Measurements from ENCODE around the gene NELL2. TPM values are rescaled to one million over a fixed set of nuclear protein-coding genes. Genes with fewer than 3 reads are reported as not detected.

The NELL2 gene
- total and polyA plus RNA-seq, 4 donors = 0.09 to 0.42 (median 0.17) TPM; not detected in 1

DNA sequence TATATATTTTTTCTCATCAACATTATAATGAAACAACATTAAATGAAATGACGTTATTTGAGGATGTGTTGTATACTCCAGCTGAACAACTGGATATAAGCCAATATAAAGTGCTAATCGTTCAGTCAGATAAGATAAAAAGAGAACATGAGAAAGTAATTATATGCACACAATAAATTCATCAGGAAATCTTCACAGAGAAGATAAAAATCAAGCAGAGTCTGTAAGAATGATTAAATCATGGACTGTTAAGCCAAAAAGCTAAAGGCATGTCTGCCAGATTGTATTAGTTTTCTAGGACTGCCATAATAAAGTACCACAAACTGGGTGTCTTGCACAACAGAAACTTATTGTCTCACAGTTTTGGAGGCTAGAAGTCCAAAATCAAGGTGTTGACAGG is 178.6 kb downstream of the NELL2 start:
- H3K27ac ChIP-seq (ENCODE audit: low read depth in 1 of 2, low read length in 2 of 2) = no peak overlapping the region
- H3K9ac ChIP-seq (ENCODE audit: low read depth in 1 of 2, low read length in 2 of 2) = no peak overlapping the region
- 72% methylated on average over 2 of the region's 2 CpGs for WGBS
- no peak for DNase-seq (ENCODE audit: low spot score)
- H3K4me3 ChIP-seq (ENCODE audit: low read depth in 1 of 3, low read length in 3 of 3) = no peak overlapping the region
- TF ChIP-seq NR2F2 (IDR thresholded peaks at IDR 0.05) (no peak), SP1 (IDR thresholded peaks at IDR 0.05) (no peak), YY1 (IDR thresholded peaks at IDR 0.05) (no peak), RXRA (IDR thresholded peaks at IDR 0.05) (no peak), FOXA2 (IDR thresholded peaks at IDR 0.05) (no peak)
- no peaks in the 10 kb centered on the region for H3K4me1 ChIP-seq (ENCODE audit: control insufficient read depth in 4 of 4, insufficient read depth in 4 of 4, low read length in 3 of 4)
- no peaks in the 10 kb centered on the region for H3K27me3 ChIP-seq (ENCODE audit: control insufficient read depth in 4 of 4, insufficient read depth in 4 of 4, low read length in 3 of 4)
- no peaks in the 10 kb centered on the region for H3K36me3 ChIP-seq (ENCODE audit: control insufficient read depth in 4 of 4, insufficient read depth in 3 of 4, low read depth in 1 of 4, low read length in 3 of 4)
- no peaks in the 10 kb centered on the region for H3K9me3 ChIP-seq (ENCODE audit: control insufficient read depth in 4 of 4, low read length in 3 of 4)

GRCh38 chr12:44696542-44696941 is 179.6 kb downstream of the NELL2 start:
- H3K4me3 ChIP-seq (ENCODE audit: low read depth in 1 of 3, low read length in 3 of 3) = no peak overlapping the region
- H3K36me3 ChIP-seq (ENCODE audit: control insufficient read depth in 4 of 4, insufficient read depth in 3 of 4, low read depth in 1 of 4, low read length in 3 of 4) = no peaks in the 10 kb centered on the region
- no peak overlapping the region for H3K9ac ChIP-seq (ENCODE audit: low read depth in 1 of 2, low read length in 2 of 2)
- DNase-seq (ENCODE audit: low spot score) = no peak
- no peaks in the 10 kb centered on the region for H3K27me3 ChIP-seq (ENCODE audit: control insufficient read depth in 4 of 4, insufficient read depth in 4 of 4, low read length in 3 of 4)
- H3K27ac ChIP-seq (ENCODE audit: low read depth in 1 of 2, low read length in 2 of 2) = no peak overlapping the region
- H3K9me3 ChIP-seq (ENCODE audit: control insufficient read depth in 4 of 4, low read length in 3 of 4) = no peaks in the 10 kb centered on the region
- no peak for TF ChIP-seq NR2F2 (IDR thresholded peaks at IDR 0.05)
- TF ChIP-seq, protein P1, sequence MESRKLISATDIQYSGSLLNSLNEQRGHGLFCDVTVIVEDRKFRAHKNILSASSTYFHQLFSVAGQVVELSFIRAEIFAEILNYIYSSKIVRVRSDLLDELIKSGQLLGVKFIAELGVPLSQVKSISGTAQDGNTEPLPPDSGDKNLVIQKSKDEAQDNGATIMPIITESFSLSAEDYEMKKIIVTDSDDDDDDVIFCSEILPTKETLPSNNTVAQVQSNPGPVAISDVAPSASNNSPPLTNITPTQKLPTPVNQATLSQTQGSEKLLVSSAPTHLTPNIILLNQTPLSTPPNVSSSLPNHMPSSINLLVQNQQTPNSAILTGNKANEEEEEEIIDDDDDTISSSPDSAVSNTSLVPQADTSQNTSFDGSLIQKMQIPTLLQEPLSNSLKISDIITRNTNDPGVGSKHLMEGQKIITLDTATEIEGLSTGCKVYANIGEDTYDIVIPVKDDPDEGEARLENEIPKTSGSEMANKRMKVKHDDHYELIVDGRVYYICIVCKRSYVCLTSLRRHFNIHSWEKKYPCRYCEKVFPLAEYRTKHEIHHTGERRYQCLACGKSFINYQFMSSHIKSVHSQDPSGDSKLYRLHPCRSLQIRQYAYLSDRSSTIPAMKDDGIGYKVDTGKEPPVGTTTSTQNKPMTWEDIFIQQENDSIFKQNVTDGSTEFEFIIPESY (IDR thresholded peaks at IDR 0.05) = no peak
- no peak for TF ChIP-seq GABPA (IDR thresholded peaks at IDR 0.05 in 1 of 2, conservative IDR thresholded peaks at IDR 0.05 in 1 of 2)
- no peak for TF ChIP-seq ATF3 (IDR thresholded peaks at IDR 0.05)
- TF ChIP-seq EGR1 (IDR thresholded peaks at IDR 0.05; ENCODE audit: low read depth in 2 of 2) = no peak
- TF ChIP-seq SP1 (IDR thresholded peaks at IDR 0.05) = no peak
- no peak for TF ChIP-seq HNF4G (IDR thresholded peaks at IDR 0.05)
- TF ChIP-seq HNF4A (conservative IDR thresholded peaks at IDR 0.05) = no peak
- TF ChIP-seq FOXA2 (IDR thresholded peaks at IDR 0.05) = no peak
- TF ChIP-seq RAD21 (IDR thresholded peaks at IDR 0.05) = no peak
- no peak for TF ChIP-seq FOXA1 (IDR thresholded peaks at IDR 0.05)
- TF ChIP-seq, protein P2, sequence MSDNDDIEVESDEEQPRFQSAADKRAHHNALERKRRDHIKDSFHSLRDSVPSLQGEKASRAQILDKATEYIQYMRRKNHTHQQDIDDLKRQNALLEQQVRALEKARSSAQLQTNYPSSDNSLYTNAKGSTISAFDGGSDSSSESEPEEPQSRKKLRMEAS (IDR thresholded peaks at IDR 0.05) = no peak
- no peak for TF ChIP-seq YY1 (IDR thresholded peaks at IDR 0.05)
- TF ChIP-seq TAF1 (conservative IDR thresholded peaks at IDR 0.05) = no peak
- no peak for TF ChIP-seq RXRA (IDR thresholded peaks at IDR 0.05)
- TF ChIP-seq, protein P3, sequence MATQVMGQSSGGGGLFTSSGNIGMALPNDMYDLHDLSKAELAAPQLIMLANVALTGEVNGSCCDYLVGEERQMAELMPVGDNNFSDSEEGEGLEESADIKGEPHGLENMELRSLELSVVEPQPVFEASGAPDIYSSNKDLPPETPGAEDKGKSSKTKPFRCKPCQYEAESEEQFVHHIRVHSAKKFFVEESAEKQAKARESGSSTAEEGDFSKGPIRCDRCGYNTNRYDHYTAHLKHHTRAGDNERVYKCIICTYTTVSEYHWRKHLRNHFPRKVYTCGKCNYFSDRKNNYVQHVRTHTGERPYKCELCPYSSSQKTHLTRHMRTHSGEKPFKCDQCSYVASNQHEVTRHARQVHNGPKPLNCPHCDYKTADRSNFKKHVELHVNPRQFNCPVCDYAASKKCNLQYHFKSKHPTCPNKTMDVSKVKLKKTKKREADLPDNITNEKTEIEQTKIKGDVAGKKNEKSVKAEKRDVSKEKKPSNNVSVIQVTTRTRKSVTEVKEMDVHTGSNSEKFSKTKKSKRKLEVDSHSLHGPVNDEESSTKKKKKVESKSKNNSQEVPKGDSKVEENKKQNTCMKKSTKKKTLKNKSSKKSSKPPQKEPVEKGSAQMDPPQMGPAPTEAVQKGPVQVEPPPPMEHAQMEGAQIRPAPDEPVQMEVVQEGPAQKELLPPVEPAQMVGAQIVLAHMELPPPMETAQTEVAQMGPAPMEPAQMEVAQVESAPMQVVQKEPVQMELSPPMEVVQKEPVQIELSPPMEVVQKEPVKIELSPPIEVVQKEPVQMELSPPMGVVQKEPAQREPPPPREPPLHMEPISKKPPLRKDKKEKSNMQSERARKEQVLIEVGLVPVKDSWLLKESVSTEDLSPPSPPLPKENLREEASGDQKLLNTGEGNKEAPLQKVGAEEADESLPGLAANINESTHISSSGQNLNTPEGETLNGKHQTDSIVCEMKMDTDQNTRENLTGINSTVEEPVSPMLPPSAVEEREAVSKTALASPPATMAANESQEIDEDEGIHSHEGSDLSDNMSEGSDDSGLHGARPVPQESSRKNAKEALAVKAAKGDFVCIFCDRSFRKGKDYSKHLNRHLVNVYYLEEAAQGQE (IDR thresholded peaks at IDR 0.05) = no peak
- TF ChIP-seq, protein P4, sequence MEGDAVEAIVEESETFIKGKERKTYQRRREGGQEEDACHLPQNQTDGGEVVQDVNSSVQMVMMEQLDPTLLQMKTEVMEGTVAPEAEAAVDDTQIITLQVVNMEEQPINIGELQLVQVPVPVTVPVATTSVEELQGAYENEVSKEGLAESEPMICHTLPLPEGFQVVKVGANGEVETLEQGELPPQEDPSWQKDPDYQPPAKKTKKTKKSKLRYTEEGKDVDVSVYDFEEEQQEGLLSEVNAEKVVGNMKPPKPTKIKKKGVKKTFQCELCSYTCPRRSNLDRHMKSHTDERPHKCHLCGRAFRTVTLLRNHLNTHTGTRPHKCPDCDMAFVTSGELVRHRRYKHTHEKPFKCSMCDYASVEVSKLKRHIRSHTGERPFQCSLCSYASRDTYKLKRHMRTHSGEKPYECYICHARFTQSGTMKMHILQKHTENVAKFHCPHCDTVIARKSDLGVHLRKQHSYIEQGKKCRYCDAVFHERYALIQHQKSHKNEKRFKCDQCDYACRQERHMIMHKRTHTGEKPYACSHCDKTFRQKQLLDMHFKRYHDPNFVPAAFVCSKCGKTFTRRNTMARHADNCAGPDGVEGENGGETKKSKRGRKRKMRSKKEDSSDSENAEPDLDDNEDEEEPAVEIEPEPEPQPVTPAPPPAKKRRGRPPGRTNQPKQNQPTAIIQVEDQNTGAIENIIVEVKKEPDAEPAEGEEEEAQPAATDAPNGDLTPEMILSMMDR (IDR thresholded peaks at IDR 0.05; ENCODE audit: low read depth, low read length, missing input control) = no peak
- no peak for TF ChIP-seq JUND (IDR thresholded peaks at IDR 0.05)
- no peaks in the 10 kb centered on the region for H3K4me1 ChIP-seq (ENCODE audit: control insufficient read depth in 4 of 4, insufficient read depth in 4 of 4, low read length in 3 of 4)

All from liver (tissue), 9 donors.